SU-DHL-6 (cell line): ENCODE measurements around the gene EEF1A2.

ENCODE experiments used
- CTCF ChIP-seq: fragments of 200-600 bp; sonication (generic); IDR thresholded peaks from one replicate; pipeline ENCODE4 v1.5.1; 2017; ENCODE audit warnings: antibody characterized with exemption, mild to moderate bottlenecking, low read length, moderate library complexity; ENCODE audit not compliant: insufficient read depth, poor library complexity, severe bottlenecking
- EZH2phosphoT487 ChIP-seq: fragments of 200-600 bp; sonication (generic), shearing (Covaris generic); conservative IDR thresholded peaks from 2 replicates; pipeline ENCODE4 v1.6.1; 2018; ENCODE audit warnings: mild to moderate bottlenecking, antibody characterized with exemption, low read length, moderate library complexity, mixed read lengths

GRCh38 chr20:63532449-63532971, 33.6 kb upstream of the EEF1A2 start:
- no peak for TF ChIP-seq EZH2phosphoT487
- no peak for TF ChIP-seq CTCF
